ENCODE data around the gene TRPM3.
"Not testable (repeated sequence)": the region's sequence is repeated elsewhere in the genome, so short reads cannot be mapped to it uniquely, and the experiment has no call there.

Gene TRPM3

DNA sequence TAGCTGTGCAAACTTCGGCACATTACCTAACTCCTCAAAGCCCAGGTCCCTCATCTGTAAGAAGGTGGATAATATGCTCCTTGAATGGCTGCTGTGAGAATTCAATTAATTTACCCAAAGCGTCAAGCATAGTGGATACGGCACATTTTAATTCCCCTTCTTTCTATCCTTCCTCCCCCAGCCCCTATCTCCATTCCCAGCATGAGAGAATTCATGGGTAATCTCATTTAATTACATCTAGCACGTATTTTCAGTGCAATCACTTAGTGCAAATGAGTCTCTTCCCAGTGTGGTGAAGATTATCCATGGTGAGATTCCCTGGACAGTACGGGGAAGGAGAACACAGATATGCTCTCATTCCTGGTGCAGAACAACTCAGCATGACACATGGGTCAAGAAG lies 145.6 kb downstream of the TRPM3 start:
- DNase-seq (ENCODE audit: low read depth, low spot score): no peak
- Histone ChIP-seq H3K9ac (ENCODE audit: insufficient read length, low read depth) (no peak overlapping the region), H3K27me3 (ENCODE audit: insufficient read depth, insufficient read length) (no peaks in the 10 kb centered on the region), H3K4me1 (ENCODE audit: insufficient read depth, insufficient read length) (no peaks in the 10 kb centered on the region), H3K9me3 (ENCODE audit: insufficient read depth, low read length) (no peaks in the 10 kb centered on the region), H3K36me3 (ENCODE audit: insufficient read depth, insufficient read length, low read length) (no peaks in the 10 kb centered on the region), H3K4me3 (ENCODE audit: insufficient read length, low read depth) (no peak overlapping the region)
- TF ChIP-seq SUZ12 (IDR thresholded peaks at IDR 0.05; ENCODE audit: extremely low read depth, insufficient read depth, insufficient read length) (no peak), YY1 (IDR thresholded peaks at IDR 0.05; ENCODE audit: insufficient read depth, insufficient read length) (no peak), ZNF274 (IDR thresholded peaks at IDR 0.05; ENCODE audit: low read depth, low read length) (no peak)

DNA sequence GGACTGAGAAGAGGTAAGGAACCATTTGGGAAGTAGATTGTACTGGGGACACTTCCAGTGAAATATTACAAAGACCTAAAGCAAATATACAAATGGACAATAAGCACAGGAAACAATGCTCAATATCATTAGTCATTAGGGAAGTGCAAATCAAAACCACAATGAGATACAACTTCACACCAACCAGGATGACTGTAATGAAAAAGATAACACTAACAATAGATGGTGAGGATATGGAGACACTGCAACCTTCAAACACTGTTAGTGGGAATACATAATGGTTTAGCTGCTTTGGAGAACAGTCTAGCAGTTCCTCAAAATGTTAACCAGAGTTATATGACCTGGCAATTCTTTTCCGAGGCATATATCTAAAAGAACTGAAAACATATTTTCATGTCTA lies 149.7 kb downstream of the TRPM3 start:
- H3K36me3 ChIP-seq (ENCODE audit: insufficient read depth, insufficient read length, low read length): no peaks in the 10 kb centered on the region
- DNase-seq (ENCODE audit: low read depth, low spot score): no peak
- TF ChIP-seq SUZ12 (IDR thresholded peaks at IDR 0.05; ENCODE audit: extremely low read depth, insufficient read depth, insufficient read length): no peak
- TF ChIP-seq ZNF274 (IDR thresholded peaks at IDR 0.05; ENCODE audit: low read depth, low read length): no peak
- TF ChIP-seq YY1 (IDR thresholded peaks at IDR 0.05; ENCODE audit: insufficient read depth, insufficient read length): no peak
- no peak overlapping the region for H3K9ac ChIP-seq (ENCODE audit: insufficient read length, low read depth)
- no peaks in the 10 kb centered on the region for H3K27me3 ChIP-seq (ENCODE audit: insufficient read depth, insufficient read length)
- no peaks in the 10 kb centered on the region for H3K9me3 ChIP-seq (ENCODE audit: insufficient read depth, low read length)
- H3K4me3 ChIP-seq (ENCODE audit: insufficient read length, low read depth): no peak overlapping the region
- no peaks in the 10 kb centered on the region for H3K4me1 ChIP-seq (ENCODE audit: insufficient read depth, insufficient read length)

DNA sequence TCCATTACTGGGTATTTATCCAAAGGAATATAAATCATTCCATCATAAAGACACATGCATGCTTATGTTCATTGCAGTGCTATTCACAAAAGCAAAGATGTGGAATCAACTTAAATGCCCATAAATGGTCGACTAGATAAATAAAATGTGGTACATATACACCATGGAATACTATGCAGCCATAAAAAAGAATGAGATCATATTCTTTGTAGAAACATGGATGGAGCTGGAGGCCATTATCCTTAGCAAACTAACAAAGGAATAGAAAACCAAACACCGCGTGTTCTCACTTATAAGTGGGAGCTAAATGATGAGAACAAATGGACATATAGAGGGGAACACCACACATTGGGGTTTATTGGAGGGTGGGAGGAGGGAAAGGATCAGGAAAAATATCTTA lies 155.0 kb downstream of the TRPM3 start:
- H3K4me3 ChIP-seq (ENCODE audit: insufficient read length, low read depth); H3K36me3 ChIP-seq (ENCODE audit: insufficient read depth, insufficient read length, low read length); H3K4me1 ChIP-seq (ENCODE audit: insufficient read depth, insufficient read length); H3K9me3 ChIP-seq (ENCODE audit: insufficient read depth, low read length); H3K27me3 ChIP-seq (ENCODE audit: insufficient read depth, insufficient read length); H3K9ac ChIP-seq (ENCODE audit: insufficient read length, low read depth); DNase-seq (ENCODE audit: low read depth, low spot score): not testable (repeated sequence)

DNA sequence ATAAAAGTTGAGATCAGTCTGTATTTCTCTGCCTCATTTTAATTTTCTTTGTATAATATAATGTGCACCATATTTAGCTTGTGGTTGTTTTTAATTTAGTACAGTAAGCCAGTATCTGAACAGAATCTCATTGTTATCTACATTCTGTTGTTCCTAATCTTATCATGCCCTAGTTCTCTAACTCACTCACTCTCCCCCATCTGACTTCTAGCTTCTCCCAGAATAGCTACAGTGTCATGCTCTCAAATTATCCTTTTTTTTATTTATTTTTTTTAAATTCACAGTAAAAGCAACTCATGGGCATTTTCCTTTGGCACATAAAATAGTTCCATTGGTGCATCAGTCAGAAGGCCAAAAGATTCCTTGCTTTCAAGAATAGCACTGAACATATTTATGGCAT lies 156.6 kb downstream of the TRPM3 start:
- no peaks in the 10 kb centered on the region for H3K36me3 ChIP-seq (ENCODE audit: insufficient read depth, insufficient read length, low read length)
- no peaks in the 10 kb centered on the region for H3K4me1 ChIP-seq (ENCODE audit: insufficient read depth, insufficient read length)
- no peaks in the 10 kb centered on the region for H3K27me3 ChIP-seq (ENCODE audit: insufficient read depth, insufficient read length)
- DNase-seq (ENCODE audit: low read depth, low spot score): no peak
- no peaks in the 10 kb centered on the region for H3K9me3 ChIP-seq (ENCODE audit: insufficient read depth, low read length)
- no peak for TF ChIP-seq ZNF274 (IDR thresholded peaks at IDR 0.05; ENCODE audit: low read depth, low read length)
- TF ChIP-seq YY1 (IDR thresholded peaks at IDR 0.05; ENCODE audit: insufficient read depth, insufficient read length): no peak
- TF ChIP-seq SUZ12 (IDR thresholded peaks at IDR 0.05; ENCODE audit: extremely low read depth, insufficient read depth, insufficient read length): no peak
- H3K9ac ChIP-seq (ENCODE audit: insufficient read length, low read depth): no peak overlapping the region
- no peak overlapping the region for H3K4me3 ChIP-seq (ENCODE audit: insufficient read length, low read depth)

DNA sequence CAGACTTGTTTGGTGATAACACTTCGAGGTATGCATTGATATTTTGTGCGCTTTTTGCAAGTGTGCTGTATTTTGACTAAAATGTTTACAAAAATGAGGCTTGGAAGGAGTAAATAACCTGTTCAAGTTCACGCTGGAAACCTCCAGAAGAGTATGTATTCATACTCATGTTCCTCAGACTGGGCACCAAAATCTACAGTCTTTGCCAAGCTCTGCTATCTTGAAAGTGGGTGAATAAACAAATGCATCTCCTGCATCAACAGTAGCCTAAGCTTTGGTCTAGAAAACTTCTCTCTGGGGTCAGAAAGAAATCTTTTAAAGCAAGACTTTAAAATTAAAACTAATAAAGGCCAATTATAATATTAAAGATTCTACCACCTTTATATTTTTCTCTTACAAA lies 157.9 kb downstream of the TRPM3 start:
- no peaks in the 10 kb centered on the region for H3K9me3 ChIP-seq (ENCODE audit: insufficient read depth, low read length)
- no peaks in the 10 kb centered on the region for H3K4me1 ChIP-seq (ENCODE audit: insufficient read depth, insufficient read length)
- DNase-seq (ENCODE audit: low read depth, low spot score): no peak
- no peak overlapping the region for H3K9ac ChIP-seq (ENCODE audit: insufficient read length, low read depth)
- H3K27me3 ChIP-seq (ENCODE audit: insufficient read depth, insufficient read length): no peaks in the 10 kb centered on the region
- no peak overlapping the region for H3K4me3 ChIP-seq (ENCODE audit: insufficient read length, low read depth)
- no peaks in the 10 kb centered on the region for H3K36me3 ChIP-seq (ENCODE audit: insufficient read depth, insufficient read length, low read length)
- TF ChIP-seq YY1 (IDR thresholded peaks at IDR 0.05; ENCODE audit: insufficient read depth, insufficient read length): no peak
- no peak for TF ChIP-seq ZNF274 (IDR thresholded peaks at IDR 0.05; ENCODE audit: low read depth, low read length)
- no peak for TF ChIP-seq SUZ12 (IDR thresholded peaks at IDR 0.05; ENCODE audit: extremely low read depth, insufficient read depth, insufficient read length)

DNA sequence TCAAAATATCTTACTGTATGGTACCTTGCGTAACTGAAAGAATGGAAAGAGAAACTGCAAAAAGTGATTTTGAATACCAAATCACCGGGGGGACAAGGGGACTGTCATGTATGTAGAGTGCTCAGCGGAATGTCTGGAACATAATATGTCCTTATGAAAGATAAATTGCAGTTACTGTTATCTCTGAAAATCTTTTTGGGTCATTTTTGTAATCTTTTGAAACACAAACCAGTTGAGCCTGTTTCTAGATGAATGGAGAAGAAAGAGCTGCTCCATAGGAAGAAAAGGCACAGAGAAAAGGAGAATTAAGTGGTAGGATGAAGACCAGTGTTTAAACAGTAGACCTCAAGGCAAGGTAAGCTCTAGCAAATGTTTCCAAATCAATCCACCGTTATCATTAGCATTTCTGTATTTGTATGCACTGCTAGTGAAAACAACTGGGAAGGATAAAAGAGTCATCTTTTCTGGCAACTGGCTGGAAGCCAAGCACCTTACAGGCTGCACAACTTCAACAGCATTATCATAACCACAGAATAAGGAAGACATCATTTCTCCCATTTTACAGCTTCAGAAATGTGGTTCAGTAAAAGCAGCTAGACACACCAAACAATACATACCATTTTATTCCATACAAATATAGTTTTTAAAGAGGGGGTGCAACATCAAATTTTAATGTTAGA lies 158.5 kb downstream of the TRPM3 start:
- H3K4me3 ChIP-seq (ENCODE audit: insufficient read length, low read depth): no peak overlapping the region
- H3K36me3 ChIP-seq (ENCODE audit: insufficient read depth, insufficient read length, low read length): no peaks in the 10 kb centered on the region
- H3K9me3 ChIP-seq (ENCODE audit: insufficient read depth, low read length): no peaks in the 10 kb centered on the region
- H3K27me3 ChIP-seq (ENCODE audit: insufficient read depth, insufficient read length): no peaks in the 10 kb centered on the region
- no peaks in the 10 kb centered on the region for H3K4me1 ChIP-seq (ENCODE audit: insufficient read depth, insufficient read length)
- no peak for DNase-seq (ENCODE audit: low read depth, low spot score)
- TF ChIP-seq YY1 (IDR thresholded peaks at IDR 0.05; ENCODE audit: insufficient read depth, insufficient read length): no peak
- no peak for TF ChIP-seq SUZ12 (IDR thresholded peaks at IDR 0.05; ENCODE audit: extremely low read depth, insufficient read depth, insufficient read length)
- no peak for TF ChIP-seq ZNF274 (IDR thresholded peaks at IDR 0.05; ENCODE audit: low read depth, low read length)
- H3K9ac ChIP-seq (ENCODE audit: insufficient read length, low read depth): no peak overlapping the region

DNA sequence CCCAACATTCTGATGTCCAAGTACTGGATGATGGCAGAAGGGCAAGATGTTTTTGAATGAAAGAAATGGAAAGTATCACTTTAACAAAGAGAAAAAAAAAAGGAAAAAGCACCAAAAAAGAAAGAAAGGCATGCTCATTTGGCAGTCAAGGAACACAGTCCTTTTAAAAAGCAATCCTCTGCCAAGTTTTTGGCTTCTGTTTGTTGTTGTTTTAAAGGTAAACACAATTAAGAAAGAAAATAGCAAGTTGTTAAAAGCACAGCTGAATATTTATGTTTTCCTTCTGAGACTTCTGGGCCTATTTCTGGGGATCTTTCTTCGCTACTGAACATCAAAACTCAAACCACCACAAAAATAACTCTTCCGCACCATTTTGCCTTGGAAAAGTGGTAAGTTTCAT lies 162.1 kb downstream of the TRPM3 start:
- H3K9ac ChIP-seq (ENCODE audit: insufficient read length, low read depth): no peak overlapping the region
- H3K4me3 ChIP-seq (ENCODE audit: insufficient read length, low read depth): no peak overlapping the region
- no peaks in the 10 kb centered on the region for H3K9me3 ChIP-seq (ENCODE audit: insufficient read depth, low read length)
- TF ChIP-seq SUZ12 (IDR thresholded peaks at IDR 0.05; ENCODE audit: extremely low read depth, insufficient read depth, insufficient read length) (no peak), YY1 (IDR thresholded peaks at IDR 0.05; ENCODE audit: insufficient read depth, insufficient read length) (no peak), ZNF274 (IDR thresholded peaks at IDR 0.05; ENCODE audit: low read depth, low read length) (no peak)
- no peak for DNase-seq (ENCODE audit: low read depth, low spot score)
- no peaks in the 10 kb centered on the region for H3K4me1 ChIP-seq (ENCODE audit: insufficient read depth, insufficient read length)
- no peaks in the 10 kb centered on the region for H3K27me3 ChIP-seq (ENCODE audit: insufficient read depth, insufficient read length)
- no peaks in the 10 kb centered on the region for H3K36me3 ChIP-seq (ENCODE audit: insufficient read depth, insufficient read length, low read length)

Measured in NT2/D1 (cell line).